Measurements from ENCODE around the gene INPPL1.
"Not testable (repeated sequence)": the region's sequence is repeated elsewhere in the genome, so short reads cannot be mapped to it uniquely, and the experiment has no call there.

Gene INPPL1, protein sequence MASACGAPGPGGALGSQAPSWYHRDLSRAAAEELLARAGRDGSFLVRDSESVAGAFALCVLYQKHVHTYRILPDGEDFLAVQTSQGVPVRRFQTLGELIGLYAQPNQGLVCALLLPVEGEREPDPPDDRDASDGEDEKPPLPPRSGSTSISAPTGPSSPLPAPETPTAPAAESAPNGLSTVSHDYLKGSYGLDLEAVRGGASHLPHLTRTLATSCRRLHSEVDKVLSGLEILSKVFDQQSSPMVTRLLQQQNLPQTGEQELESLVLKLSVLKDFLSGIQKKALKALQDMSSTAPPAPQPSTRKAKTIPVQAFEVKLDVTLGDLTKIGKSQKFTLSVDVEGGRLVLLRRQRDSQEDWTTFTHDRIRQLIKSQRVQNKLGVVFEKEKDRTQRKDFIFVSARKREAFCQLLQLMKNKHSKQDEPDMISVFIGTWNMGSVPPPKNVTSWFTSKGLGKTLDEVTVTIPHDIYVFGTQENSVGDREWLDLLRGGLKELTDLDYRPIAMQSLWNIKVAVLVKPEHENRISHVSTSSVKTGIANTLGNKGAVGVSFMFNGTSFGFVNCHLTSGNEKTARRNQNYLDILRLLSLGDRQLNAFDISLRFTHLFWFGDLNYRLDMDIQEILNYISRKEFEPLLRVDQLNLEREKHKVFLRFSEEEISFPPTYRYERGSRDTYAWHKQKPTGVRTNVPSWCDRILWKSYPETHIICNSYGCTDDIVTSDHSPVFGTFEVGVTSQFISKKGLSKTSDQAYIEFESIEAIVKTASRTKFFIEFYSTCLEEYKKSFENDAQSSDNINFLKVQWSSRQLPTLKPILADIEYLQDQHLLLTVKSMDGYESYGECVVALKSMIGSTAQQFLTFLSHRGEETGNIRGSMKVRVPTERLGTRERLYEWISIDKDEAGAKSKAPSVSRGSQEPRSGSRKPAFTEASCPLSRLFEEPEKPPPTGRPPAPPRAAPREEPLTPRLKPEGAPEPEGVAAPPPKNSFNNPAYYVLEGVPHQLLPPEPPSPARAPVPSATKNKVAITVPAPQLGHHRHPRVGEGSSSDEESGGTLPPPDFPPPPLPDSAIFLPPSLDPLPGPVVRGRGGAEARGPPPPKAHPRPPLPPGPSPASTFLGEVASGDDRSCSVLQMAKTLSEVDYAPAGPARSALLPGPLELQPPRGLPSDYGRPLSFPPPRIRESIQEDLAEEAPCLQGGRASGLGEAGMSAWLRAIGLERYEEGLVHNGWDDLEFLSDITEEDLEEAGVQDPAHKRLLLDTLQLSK

GRCh38 chr11:72224564-72225410 is at the start of gene INPPL1:
Gene INPPL1 (plus strand): TSS chr11:72224767. CDS start chr11:72224985, 218 bp downstream.
- no peak for DNase-seq (ENCODE audit: low read depth)

- no peak for DNase-seq (ENCODE audit: low read depth)
Observed at GRCh38 chr11:72177656-72178055, 46.9 kb upstream of the INPPL1 start.

- no peak for DNase-seq (ENCODE audit: low read depth)
Observed at GRCh38 chr11:72179049-72179803, 45.3 kb upstream of the INPPL1 start.

- DNase-seq (ENCODE audit: low read depth): no peak
Observed at GRCh38 chr11:72179804-72180396, 44.7 kb upstream of the INPPL1 start.

DNA sequence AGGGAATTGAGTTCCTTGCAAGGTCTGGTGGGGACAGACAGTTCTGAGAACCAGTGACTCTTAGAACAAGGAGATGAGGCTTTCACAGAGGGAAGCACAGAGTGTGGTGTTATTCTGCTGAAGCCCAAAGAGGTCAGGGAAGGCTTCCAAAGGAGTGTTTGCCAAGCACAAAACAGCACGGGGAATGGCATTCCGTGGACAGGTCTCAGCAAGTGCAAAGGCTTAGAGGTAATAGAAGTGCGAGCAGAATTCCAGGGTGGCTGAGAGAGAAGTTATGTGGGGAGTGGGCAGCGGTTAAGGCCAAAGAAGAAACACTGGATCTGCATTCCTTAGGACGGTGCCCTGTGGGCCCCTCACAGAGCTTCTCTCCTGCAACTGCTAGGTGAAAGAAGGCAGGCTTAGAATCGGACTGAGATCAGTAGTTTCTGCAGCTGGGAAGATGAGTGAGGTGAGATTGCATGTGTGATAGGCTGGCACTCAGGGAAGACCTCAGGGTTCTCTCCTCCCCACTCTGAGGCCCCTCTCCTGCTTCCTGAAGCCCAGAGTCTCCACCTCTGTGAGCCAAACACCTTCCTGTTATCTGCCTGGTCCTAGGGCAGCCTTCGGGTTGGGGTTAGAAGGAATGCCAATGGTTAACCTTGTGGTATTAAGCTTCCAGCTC is 43.5 kb upstream of the INPPL1 start:
- not testable (repeated sequence) for DNase-seq (ENCODE audit: low read depth)

DNA sequence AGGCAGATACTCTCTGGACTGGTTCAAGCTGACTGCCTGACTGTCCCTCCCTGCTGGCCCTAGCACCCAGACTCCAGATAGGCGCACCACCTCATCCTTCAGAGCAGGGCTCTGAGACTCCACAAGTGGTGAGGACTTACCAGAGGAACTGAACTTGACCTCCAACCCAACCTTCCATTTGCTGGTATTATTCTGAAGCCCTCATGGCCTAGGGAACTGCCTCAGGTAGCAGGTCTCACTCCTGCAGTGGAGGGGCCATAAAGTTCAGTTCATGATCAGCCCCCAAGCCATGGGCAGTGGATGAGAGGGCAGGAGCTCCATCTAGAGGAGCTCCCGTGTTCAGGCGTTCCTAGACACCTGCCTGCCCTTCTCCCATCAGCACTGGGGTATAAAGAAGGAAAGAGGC is 43.0 kb upstream of the INPPL1 start:
- not testable (repeated sequence) for DNase-seq (ENCODE audit: low read depth)

- DNase-seq (ENCODE audit: low read depth): no peak
Observed at GRCh38 chr11:72188267-72188666, 36.3 kb upstream of the INPPL1 start.

DNA sequence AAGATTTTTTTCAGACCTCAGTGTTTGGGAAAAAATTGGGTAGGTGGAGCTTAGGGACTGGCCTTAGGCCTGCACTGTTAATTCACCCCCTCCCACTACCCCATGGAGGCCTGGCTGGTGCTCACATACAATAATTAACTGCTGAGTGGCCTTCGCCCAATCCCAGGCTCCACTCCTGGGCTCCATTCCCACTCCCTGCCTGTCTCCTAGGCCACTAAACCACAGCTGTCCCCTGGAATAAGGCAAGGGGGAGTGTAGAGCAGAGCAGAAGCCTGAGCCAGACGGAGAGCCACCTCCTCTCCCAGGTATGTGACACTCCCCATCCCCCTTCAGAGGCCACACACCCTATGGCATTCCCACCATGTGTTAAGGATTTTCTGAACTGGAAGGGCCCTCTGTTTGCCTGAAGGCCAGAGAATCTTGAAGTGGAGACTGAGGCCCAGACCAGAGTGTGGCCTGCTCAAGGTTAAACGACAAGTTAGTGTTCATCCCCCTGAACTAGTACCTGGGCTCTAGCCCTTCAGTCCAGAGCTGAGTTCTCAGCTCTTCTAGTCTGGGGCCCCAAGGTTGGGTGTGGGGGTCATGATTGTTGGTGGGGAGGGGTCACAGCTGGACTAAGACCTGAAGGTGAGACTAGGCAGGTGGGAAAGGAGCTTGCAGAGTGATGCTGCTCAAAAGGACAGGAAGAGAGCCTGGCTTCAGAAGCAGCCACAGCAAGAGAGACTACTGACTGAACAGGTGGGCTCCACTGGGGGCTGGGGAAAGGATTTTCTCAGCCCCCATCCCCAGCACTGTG is 34.9 kb upstream of the INPPL1 start:
- no peak for DNase-seq (ENCODE audit: low read depth)

DNA sequence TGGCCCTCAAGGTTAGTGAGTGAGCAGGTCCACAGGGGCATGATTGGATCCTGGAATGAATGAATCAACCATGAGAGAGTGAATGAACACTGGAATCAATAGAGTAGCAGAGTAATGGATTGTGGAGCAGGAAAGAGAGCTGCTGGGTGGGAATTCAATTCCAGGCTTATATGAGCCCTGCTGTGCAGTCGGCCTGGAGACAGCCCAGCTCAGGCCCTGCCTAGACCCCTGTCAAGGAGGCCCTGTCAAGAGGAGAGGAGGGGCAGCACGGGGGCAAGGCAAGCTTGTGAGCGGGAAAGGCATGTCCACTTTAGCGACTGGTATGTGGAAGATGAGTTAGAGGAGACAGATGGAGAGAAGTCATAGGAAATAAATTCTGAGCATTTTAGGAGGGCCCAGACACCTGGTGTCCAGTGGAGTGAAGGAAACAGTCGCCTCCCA is 33.9 kb upstream of the INPPL1 start:
- DNase-seq (ENCODE audit: low read depth): no peak

DNA sequence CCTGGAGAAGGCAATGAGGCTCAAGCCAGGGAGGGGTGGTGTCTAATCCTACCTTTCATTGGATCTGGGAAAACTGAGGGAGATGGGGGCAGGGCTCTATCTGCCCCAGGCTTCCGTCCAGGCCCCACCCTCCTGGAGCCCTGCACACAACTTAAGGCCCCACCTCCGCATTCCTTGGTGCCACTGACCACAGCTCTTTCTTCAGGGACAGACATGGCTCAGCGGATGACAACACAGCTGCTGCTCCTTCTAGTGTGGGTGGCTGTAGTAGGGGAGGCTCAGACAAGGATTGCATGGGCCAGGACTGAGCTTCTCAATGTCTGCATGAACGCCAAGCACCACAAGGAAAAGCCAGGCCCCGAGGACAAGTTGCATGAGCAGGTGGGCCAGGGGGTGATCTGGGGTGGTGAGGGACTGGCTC is 32.6 kb upstream of the INPPL1 start, which contains the start of gene FOLR1:
Gene FOLR1, plus strand, starts transcription at position 180 of the 421 bp plus-strand sequence. Its CDS starts 34 bp downstream, at position 214.
- no peak for DNase-seq (ENCODE audit: low read depth)

DNA sequence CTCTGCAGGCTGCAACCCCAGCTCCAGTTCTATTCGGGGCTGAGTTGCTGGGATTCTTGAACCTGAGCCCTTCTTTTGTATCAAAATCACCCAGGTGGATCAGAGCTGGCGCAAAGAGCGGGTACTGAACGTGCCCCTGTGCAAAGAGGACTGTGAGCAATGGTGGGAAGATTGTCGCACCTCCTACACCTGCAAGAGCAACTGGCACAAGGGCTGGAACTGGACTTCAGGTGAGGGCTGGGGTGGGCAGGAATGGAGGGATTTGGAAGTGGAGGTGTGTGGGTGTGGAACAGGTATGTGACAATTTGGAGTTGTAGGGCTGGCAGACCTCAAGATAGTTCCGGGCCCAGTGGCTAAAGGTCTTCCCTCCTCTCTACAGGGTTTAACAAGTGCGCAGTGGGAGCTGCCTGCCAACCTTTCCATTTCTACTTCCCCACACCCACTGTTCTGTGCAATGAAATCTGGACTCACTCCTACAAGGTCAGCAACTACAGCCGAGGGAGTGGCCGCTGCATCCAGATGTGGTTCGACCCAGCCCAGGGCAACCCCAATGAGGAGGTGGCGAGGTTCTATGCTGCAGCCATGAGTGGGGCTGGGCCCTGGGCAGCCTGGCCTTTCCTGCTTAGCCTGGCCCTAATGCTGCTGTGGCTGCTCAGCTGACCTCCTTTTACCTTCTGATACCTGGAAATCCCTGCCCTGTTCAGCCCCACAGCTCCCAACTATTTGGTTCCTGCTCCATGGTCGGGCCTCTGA is 28.9 kb upstream of the INPPL1 start:
- DNase-seq (ENCODE audit: low read depth): no peak

DNA sequence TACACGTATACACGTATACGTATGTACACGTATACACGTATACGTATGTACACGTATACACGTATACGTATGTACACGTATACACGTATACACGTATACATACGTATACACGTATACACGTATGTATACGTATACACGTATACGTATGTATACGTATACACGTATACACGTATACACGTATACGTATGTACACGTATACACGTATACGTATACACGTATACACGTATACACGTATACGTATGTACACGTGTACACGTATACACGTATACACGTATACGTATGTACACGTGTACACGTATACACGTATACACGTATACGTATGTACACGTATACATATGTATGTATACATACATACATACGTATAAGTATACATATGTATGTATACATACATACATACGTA is 23.1 kb upstream of the INPPL1 start:
- DNase-seq (ENCODE audit: low read depth): not testable (repeated sequence)

- DNase-seq (ENCODE audit: low read depth): no peak
Observed at GRCh38 chr11:72202571-72202970, 22.0 kb upstream of the INPPL1 start.

DNA sequence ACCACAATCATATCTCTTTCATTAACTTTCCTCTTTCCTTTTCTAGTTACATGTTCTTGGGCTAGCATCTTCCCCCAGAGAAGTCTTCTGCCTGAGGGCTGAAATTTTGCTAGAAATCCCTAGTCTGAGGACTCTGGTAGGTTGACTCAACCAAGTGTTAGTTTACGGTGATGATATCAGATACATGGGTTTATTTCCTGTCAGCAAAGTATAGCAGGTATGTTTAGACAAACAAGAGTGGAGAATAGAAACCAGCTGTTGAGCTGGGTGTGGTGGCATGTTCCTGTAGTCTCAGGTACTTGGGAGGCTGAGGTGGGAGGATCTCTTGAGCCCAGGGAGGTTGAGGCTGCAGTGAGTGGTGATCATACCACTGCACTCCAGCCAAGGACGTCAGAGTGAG is 21.4 kb upstream of the INPPL1 start:
- DNase-seq (ENCODE audit: low read depth): no peak

DNA sequence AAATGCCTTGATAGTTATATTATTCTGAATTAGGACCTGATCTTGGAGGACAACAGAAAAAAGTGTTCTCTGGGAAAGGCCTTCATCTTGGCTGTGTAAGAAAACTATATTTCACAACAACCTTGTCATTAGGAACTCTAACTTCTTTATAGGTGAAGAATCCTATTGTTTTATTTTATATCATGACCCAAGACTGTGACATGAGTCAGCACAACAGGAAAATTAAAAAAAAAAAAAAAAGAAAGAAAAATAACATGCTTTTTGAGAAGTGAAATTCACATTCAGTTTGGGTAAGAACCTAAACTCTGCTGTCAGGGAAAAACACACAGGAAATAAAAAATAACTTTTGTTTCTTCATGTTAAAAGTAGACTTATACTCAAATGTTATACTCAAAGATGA is 19.7 kb upstream of the INPPL1 start:
- DNase-seq (ENCODE audit: low read depth): no peak

DNA sequence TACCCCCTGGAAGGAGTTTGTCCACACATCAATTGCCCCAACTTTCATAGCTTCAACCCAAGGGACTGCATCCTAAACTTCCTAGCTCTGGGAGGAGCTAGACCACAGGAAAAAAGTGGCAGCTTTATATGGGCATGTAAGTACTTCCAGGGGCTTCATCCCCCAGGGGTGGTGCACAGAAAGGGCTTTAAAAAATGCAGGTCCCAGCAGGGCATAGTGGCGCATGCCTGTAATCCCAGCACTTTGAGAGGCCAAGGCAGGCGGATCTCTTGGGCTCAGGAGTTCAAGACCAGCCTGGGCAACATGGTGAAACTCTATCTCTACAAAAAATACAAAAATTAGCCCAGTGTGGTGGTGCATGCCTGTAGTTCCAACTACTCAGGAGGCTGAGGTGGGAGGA is 17.8 kb upstream of the INPPL1 start:
- not testable (repeated sequence) for DNase-seq (ENCODE audit: low read depth)

GRCh38 chr11:72208281-72208680 is 16.3 kb upstream of the INPPL1 start:
- no peak for DNase-seq (ENCODE audit: low read depth)

- DNase-seq (ENCODE audit: low read depth): no peak
Observed at GRCh38 chr11:72209101-72209500, 15.5 kb upstream of the INPPL1 start.
